ENCODE measurements around the gene CNTNAP5.

DNA sequence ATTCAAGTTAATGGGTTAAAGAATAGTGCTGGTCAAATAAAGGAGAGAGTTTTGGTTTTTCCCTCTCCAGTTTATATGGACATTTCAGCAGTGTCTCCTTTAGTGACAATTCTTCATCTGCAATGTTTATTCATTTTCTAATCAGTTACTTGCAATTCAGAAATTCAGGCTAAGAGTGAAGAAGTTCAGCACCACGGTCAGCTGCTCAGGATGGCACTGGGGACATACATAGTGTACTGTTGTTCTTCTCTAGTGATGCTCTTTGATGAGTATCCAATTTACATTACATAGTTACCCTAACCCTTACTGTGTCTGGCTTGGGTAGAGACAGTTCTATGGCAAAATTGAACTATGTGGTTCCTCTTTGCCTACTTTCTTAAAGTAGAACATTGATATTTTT is 412.7 kb downstream of the CNTNAP5 start:
- no peak for TF ChIP-seq CTCF (IDR thresholded peaks at IDR 0.05)
- no peak for TF ChIP-seq POLR2AphosphoS5 (IDR thresholded peaks at IDR 0.05)
